HG03571 (cell line): ENCODE measurements around the gene GAS5.
"Not testable (repeated sequence)": the region's sequence is repeated elsewhere in the genome, so short reads cannot be mapped to it uniquely, and the experiment has no call there.

Experiments used
- ATAC-seq: cut with Tn5 transposase; IDR thresholded peaks from one replicate; pipeline ENCODE4 v1.9.1; 2021; ENCODE audit not compliant: unreplicated experiment

GAS5 gene

GRCh38 chr1:173867753-173868265, at the start of gene GAS5:
Gene GAS5, minus strand, starts transcription at chr1:173867989.
- ATAC-seq: peak; percentile 71

- no peak for ATAC-seq
These were observed 49.4 kb upstream of the GAS5 start, which contains the start of gene SERPINC1 for GRCh38 chr1:173917149-173917548. Gene SERPINC1, minus strand, starts transcription at chr1:173917327. Its CDS starts 68 bp downstream, at chr1:173917259.

GRCh38 chr1:173916667-173917066, 48.9 kb upstream of the GAS5 start:
- no peak for ATAC-seq

GRCh38 chr1:173915596-173915995, 47.8 kb upstream of the GAS5 start:
- no peak for ATAC-seq

GRCh38 chr1:173914366-173914871, 46.6 kb upstream of the GAS5 start:
- ATAC-seq: no peak

GRCh38 chr1:173913111-173913510, 45.3 kb upstream of the GAS5 start:
- ATAC-seq: no peak

- ATAC-seq: no peak
These were observed 36.2 kb upstream of the GAS5 start for GRCh38 chr1:173903827-173904531.

- no peak for ATAC-seq
These were observed 33.2 kb upstream of the GAS5 start for GRCh38 chr1:173900992-173901391.

- ATAC-seq: no peak
These were observed 32.6 kb upstream of the GAS5 start for GRCh38 chr1:173900427-173900826.

GRCh38 chr1:173894189-173894588, 26.4 kb upstream of the GAS5 start:
- ATAC-seq: no peak

GRCh38 chr1:173893611-173894010, 25.8 kb upstream of the GAS5 start:
- no peak for ATAC-seq

GRCh38 chr1:173889885-173890284, 22.1 kb upstream of the GAS5 start:
- no peak for ATAC-seq

GRCh38 chr1:173888749-173889148, 21.0 kb upstream of the GAS5 start:
- ATAC-seq: no peak

GRCh38 chr1:173887627-173888026, 19.8 kb upstream of the GAS5 start:
- ATAC-seq: no peak

GRCh38 chr1:173886746-173887611, 19.2 kb upstream of the GAS5 start:
- ATAC-seq: no peak

GRCh38 chr1:173884701-173885100, 16.9 kb upstream of the GAS5 start:
- ATAC-seq: no peak

GRCh38 chr1:173881117-173881516, 13.3 kb upstream of the GAS5 start:
- ATAC-seq: not testable (repeated sequence)

GRCh38 chr1:173878251-173878650, 10.5 kb upstream of the GAS5 start:
- no peak for ATAC-seq

GRCh38 chr1:173876732-173877131, 8.9 kb upstream of the GAS5 start:
- no peak for ATAC-seq

- no peak for ATAC-seq
These were observed 3.7 kb upstream of the GAS5 start for GRCh38 chr1:173871500-173871899.

GRCh38 chr1:173871091-173871490, 3.3 kb upstream of the GAS5 start:
- no peak for ATAC-seq
